HFFc6 (cell line): ENCODE data around the gene LMF1. TPM values are rescaled to one million over a fixed set of nuclear protein-coding genes. Genes with fewer than 3 reads are reported as not detected.

Source experiments
- DNase-seq: peaks from one replicate; pipeline ENCODE4 v3.0.0-alpha.2; 2018
- H3K27ac Mint-ChIP-seq: 2 replicates; pipeline ENCODE4 v1.8.0; 2020; ENCODE audit warnings: mild to moderate bottlenecking, mixed read lengths
- H3K27me3 Mint-ChIP-seq: 2 replicates; pipeline ENCODE4 v1.8.0; 2021; ENCODE audit warnings: mild to moderate bottlenecking, moderate library complexity, mixed read lengths; ENCODE audit not compliant: insufficient read depth
- H3K36me3 Mint-ChIP-seq: 2 replicates; pipeline ENCODE4 v1.8.0; 2021; ENCODE audit warnings: low read depth, mixed read lengths
- H3K4me1 Mint-ChIP-seq: 2 replicates; pipeline ENCODE4 v1.8.0; 2020; ENCODE audit warnings: low read depth, mixed read lengths
- H3K4me3 Mint-ChIP-seq: 2 replicates; pipeline ENCODE4 v1.8.0; 2020; ENCODE audit warnings: mild to moderate bottlenecking, moderate library complexity, mixed read lengths
- H3K9me3 Mint-ChIP-seq: 2 replicates; pipeline ENCODE4 v1.8.0; 2020; ENCODE audit warnings: mild to moderate bottlenecking, mixed read lengths
- total RNA-seq, 6 experiments: library from RNA; stranded (reverse); fragmentation: NEBNext Ultra II Directional; extraction: Animal tissue kit (Norgen Biotek cat#: 25700); gene quantifications; 2 replicates in 1 of 6; 3 replicates in 5 of 6; pipeline ENCODE4 v1.2.3, GENCODE V29; 2021
- TF ChIP-seq, protein P1 (sequence below): fragments of 200-600 bp; sonication (generic); IDR thresholded peaks from 2 replicates; pipeline ENCODE4 v1.5.0; 2021; ENCODE audit warnings: antibody characterized with exemption, mild to moderate bottlenecking

Gene LMF1
- total RNA-seq, 6 experiments from 2014 or later = 10.9 to 19.3 (median 14.2) TPM

DNA sequence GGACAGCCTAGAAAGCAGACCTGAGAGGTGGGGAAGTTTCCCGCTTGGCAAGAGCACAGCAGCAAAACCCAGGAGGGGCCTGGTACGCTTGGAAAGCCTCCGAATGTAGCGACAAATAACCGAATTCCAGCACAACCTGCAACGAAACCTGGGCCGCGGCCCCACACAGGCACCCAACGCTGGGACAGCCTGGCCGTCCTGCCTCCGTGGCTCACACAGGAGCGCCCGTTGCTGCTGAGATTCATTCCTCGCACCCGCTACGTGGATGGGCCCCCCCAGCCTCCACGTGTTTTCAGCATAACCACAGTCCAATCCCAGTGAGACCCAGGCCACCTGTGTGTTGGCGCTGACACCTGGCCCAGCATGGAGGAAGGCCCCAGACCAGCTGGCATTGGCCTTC is 42.9 kb downstream of the LMF1 start:
- Mint-ChIP-seq H3K4me3 (no peak overlapping the region), H3K36me3 (peaks cover 29% of the 10 kb centered on the region), H3K9me3 (peaks cover 16% of the 10 kb centered on the region), H3K27ac (no peak overlapping the region), H3K4me1 (no peaks in the 10 kb centered on the region), H3K27me3 (no peaks in the 10 kb centered on the region; the same call in 1 of the 2 replicates)
- DNase-seq = no peak
- TF ChIP-seq, protein P1, sequence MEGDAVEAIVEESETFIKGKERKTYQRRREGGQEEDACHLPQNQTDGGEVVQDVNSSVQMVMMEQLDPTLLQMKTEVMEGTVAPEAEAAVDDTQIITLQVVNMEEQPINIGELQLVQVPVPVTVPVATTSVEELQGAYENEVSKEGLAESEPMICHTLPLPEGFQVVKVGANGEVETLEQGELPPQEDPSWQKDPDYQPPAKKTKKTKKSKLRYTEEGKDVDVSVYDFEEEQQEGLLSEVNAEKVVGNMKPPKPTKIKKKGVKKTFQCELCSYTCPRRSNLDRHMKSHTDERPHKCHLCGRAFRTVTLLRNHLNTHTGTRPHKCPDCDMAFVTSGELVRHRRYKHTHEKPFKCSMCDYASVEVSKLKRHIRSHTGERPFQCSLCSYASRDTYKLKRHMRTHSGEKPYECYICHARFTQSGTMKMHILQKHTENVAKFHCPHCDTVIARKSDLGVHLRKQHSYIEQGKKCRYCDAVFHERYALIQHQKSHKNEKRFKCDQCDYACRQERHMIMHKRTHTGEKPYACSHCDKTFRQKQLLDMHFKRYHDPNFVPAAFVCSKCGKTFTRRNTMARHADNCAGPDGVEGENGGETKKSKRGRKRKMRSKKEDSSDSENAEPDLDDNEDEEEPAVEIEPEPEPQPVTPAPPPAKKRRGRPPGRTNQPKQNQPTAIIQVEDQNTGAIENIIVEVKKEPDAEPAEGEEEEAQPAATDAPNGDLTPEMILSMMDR = no peak

DNA sequence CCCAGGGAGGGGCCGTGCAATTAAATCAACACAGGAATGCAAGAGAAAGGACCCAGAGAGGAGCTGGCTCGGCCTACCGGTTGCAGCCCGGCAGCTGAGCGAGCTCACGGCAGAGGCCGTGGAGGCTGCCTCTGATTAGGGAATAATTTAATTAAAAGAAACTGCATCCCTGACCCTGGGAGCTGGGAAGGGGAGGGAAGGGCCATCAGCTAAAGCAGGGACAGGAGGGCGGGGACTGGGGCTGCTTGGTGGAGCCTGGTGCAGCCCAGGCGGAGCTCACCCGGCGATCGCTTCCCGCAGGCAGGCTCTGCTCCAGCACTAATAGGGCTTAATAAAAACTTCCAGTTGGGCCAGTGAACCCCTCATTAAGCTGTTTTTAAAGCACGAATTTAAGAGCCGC is 43.4 kb downstream of the LMF1 start:
- Mint-ChIP-seq H3K27me3 (no peaks in the 10 kb centered on the region; the same call in 1 of the 2 replicates), H3K4me3 (no peak overlapping the region), H3K36me3 (peaks cover 28% of the 10 kb centered on the region), H3K27ac (no peak overlapping the region), H3K4me1 (no peaks in the 10 kb centered on the region), H3K9me3 (peaks cover 17% of the 10 kb centered on the region)
- DNase-seq = no peak
- TF ChIP-seq, protein P1 = no peak

DNA sequence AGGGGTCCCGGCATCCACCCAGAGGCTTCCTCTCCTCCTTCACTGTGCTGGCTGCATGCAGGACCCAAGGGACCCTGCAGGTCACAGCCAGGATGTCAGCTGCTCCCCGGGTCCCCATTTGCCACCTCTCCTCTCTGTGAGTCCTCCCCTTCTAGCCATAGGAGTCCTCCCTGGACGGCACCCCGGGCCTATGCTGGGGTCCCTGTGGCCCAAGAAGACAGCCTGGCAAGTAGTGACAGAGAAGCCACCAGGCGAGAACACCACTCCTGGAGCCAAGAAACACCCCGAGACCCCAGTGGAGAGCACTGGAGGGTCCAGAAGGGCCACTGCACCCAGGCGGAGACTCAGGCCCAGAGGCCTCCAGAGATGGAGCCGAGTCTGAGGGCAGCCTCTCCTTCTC is 44.1 kb downstream of the LMF1 start:
- TF ChIP-seq, protein P1 = no peak
- no peak for DNase-seq
- Mint-ChIP-seq H3K4me1 (no peaks in the 10 kb centered on the region), H3K4me3 (no peak overlapping the region), H3K9me3 (peaks cover 24% of the 10 kb centered on the region), H3K27ac (no peak overlapping the region), H3K27me3 (no peaks in the 10 kb centered on the region; the same call in 1 of the 2 replicates), H3K36me3 (peaks cover 35% of the 10 kb centered on the region)

DNA sequence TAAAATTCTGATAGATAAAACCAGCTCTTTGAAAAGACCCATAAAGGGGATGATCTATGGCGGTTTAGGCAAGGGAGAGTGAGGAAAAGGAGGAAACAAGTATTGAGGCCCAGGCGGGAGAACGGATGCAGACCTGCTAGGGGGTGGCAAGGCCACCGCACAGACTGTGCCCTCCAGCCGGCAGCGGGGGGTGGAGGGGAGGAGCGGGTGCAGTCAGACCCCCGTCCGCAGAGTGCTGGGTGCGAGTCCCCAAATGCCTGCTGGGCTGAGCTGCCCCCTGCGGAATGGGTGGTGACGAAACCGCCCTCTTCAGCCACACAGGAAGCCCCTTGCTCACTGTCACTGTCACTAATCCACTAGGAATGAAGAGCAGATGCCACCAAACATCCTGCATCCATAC is 46.0 kb downstream of the LMF1 start:
- H3K4me1 Mint-ChIP-seq = peaks cover 17% of the 10 kb centered on the region
- no peak for DNase-seq
- H3K27ac Mint-ChIP-seq = no peak overlapping the region
- no peaks in the 10 kb centered on the region; the same call in 1 of the 2 replicates for H3K27me3 Mint-ChIP-seq
- H3K9me3 Mint-ChIP-seq = peaks cover 27% of the 10 kb centered on the region
- peaks cover 38% of the 10 kb centered on the region for H3K36me3 Mint-ChIP-seq
- no peak overlapping the region for H3K4me3 Mint-ChIP-seq
- TF ChIP-seq, protein P1 = no peak

DNA sequence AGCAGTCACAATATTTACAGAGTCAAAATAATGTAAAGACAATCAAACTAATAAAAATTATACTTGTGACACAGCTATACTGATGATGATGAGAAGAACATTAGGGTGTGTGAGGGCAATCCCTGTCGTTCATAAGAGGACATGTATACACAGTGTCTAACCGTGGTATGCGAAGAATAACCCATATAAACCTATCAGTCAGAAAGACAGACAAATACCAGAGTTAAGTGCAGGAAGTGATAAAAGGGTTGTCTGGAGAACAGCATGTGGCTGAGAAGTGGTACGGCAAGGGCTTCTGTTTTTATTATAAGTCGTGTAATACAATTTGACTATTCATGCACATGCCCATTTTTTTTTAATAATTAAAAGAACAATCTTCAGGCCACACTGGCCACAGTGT is 46.7 kb downstream of the LMF1 start:
- TF ChIP-seq, protein P1 = no peak
- H3K4me3 Mint-ChIP-seq = no peak overlapping the region
- H3K27me3 Mint-ChIP-seq = no peaks in the 10 kb centered on the region; the same call in 1 of the 2 replicates
- no peak overlapping the region for H3K27ac Mint-ChIP-seq
- H3K4me1 Mint-ChIP-seq = peaks cover 18% of the 10 kb centered on the region
- H3K36me3 Mint-ChIP-seq = peaks cover 38% of the 10 kb centered on the region
- DNase-seq = no peak
- peaks cover 27% of the 10 kb centered on the region for H3K9me3 Mint-ChIP-seq

DNA sequence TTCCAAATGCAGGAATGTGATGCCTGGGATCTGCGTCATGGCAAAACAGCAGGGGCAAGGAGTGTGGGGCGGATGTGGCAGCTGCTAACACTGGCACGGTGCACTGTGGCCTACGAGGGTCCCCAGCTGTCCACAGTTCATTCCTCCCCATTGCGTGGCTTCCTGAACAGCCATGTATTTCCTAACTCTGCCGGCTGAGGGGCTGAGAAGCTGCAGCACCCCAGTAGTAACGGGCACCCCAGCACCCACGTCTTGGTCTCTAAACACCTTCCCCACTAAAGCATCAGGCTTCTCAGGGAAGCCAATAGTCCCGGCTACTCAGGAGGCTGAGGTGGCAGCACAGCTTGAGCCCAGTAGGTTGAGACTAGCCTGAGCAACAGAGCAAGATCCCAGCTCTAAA is 47.6 kb downstream of the LMF1 start:
- no peak overlapping the region for H3K27ac Mint-ChIP-seq
- H3K4me1 Mint-ChIP-seq = peaks cover 18% of the 10 kb centered on the region

More for the DNA sequence above, 47.6 kb downstream of the LMF1 start:
- TF ChIP-seq, protein P1 = no peak
- Mint-ChIP-seq H3K27me3 (no peaks in the 10 kb centered on the region; the same call in 1 of the 2 replicates), H3K36me3 (peaks cover 42% of the 10 kb centered on the region), H3K9me3 (peaks cover 27% of the 10 kb centered on the region), H3K4me3 (no peak overlapping the region)
- DNase-seq = no peak
